Choroid plexus epithelial cell (primary cell): ENCODE measurements around the gene MCF2L2.
A peak's percentile ranks its signal among the peaks of the same experiment; 100 is the strongest.

Experiments used
- DNase-seq: peaks from one replicate; pipeline ENCODE4 v3.0.0-alpha.2; 2010; ENCODE audit warnings: low read depth
- H3K4me3 ChIP-seq: 2 replicates; pipeline ENCODE4 v1.5.1; 2011; ENCODE audit warnings: low read depth, mild to moderate bottlenecking, control low read depth, low read length, moderate library complexity
- CTCF ChIP-seq: conservative IDR thresholded peaks from 2 replicates; pipeline ENCODE4 v1.5.1; 2011; ENCODE audit warnings: low read depth, mild to moderate bottlenecking, control low read depth, inconsistent platforms, low read length, moderate library complexity

MCF2L2 gene

GRCh38 chr3:183222631-183223235, 205.7 kb downstream of the MCF2L2 start:
- TF ChIP-seq CTCF, result no peak
- DNase-seq, result no peak
- H3K4me3 ChIP-seq, result no peak overlapping the region

GRCh38 chr3:183220828-183221227, 207.6 kb downstream of the MCF2L2 start:
- TF ChIP-seq CTCF, result no peak
- peak; percentile 22 for DNase-seq
- no peak overlapping the region for H3K4me3 ChIP-seq

GRCh38 chr3:183218826-183219225, 209.6 kb downstream of the MCF2L2 start:
- no peak for DNase-seq
- H3K4me3 ChIP-seq, result no peak overlapping the region
- no peak for TF ChIP-seq CTCF

- H3K4me3 ChIP-seq, result no peak overlapping the region
- no peak for TF ChIP-seq CTCF
- no peak for DNase-seq
Measured at GRCh38 chr3:183217548-183218332, 210.7 kb downstream of the MCF2L2 start.

- H3K4me3 ChIP-seq, result no peak overlapping the region
- DNase-seq, result no peak
- no peak for TF ChIP-seq CTCF
Measured at GRCh38 chr3:183215591-183216202, 212.7 kb downstream of the MCF2L2 start.

GRCh38 chr3:183214277-183214612, 214.2 kb downstream of the MCF2L2 start:
- H3K4me3 ChIP-seq, result no peak overlapping the region
- no peak for TF ChIP-seq CTCF
- no peak for DNase-seq
